Anterior cingulate cortex (tissue), 58 donors: ENCODE measurements around the gene CTDNEP1.

Source experiments
- DNase-seq, 58 donors: peaks; one replicate each; lab custom pipeline; 2025; lab: John Stamatoyannopoulos, UW

The CTDNEP1 gene

GRCh38 chr17:7235693-7236665 lies 15.6 kb downstream of the CTDNEP1 start:
- DNase-seq: no peak

GRCh38 chr17:7234083-7234951 lies 17.2 kb downstream of the CTDNEP1 start, which contains the start of gene DVL2:
DVL2 (minus strand) TSS chr17:7234517; CDS start chr17:7234262, 255 bp downstream.
- peak; percentile 58 to 97 (median 94) for DNase-seq

GRCh38 chr17:7233701-7234082 lies 17.8 kb downstream of the CTDNEP1 start:
- no peak for DNase-seq

GRCh38 chr17:7232114-7232513 lies 19.4 kb downstream of the CTDNEP1 start:
- no peak for DNase-seq

- no peak for DNase-seq
Measured at GRCh38 chr17:7229504-7229903, 22.0 kb downstream of the CTDNEP1 start.

- DNase-seq: no peak
Measured at GRCh38 chr17:7228920-7229319, 22.6 kb downstream of the CTDNEP1 start.

- DNase-seq: no peak
Measured at GRCh38 chr17:7226721-7227710, 24.5 kb downstream of the CTDNEP1 start.

GRCh38 chr17:7225711-7226331 lies 25.7 kb downstream of the CTDNEP1 start:
- no peak for DNase-seq

GRCh38 chr17:7224661-7225111 lies 26.8 kb downstream of the CTDNEP1 start:
- no peak for DNase-seq

GRCh38 chr17:7224110-7224509 lies 27.4 kb downstream of the CTDNEP1 start:
- DNase-seq: peak in 1 of 58 donors; percentile 24

- DNase-seq: no peak
Measured at GRCh38 chr17:7223375-7223774, 28.2 kb downstream of the CTDNEP1 start.

- no peak for DNase-seq
Measured at GRCh38 chr17:7222972-7223292, 28.6 kb downstream of the CTDNEP1 start.

- no peak for DNase-seq
Measured at GRCh38 chr17:7222093-7222971, 29.2 kb downstream of the CTDNEP1 start.

- DNase-seq: no peak
Measured at GRCh38 chr17:7221278-7222092, 30.0 kb downstream of the CTDNEP1 start.

- peak in 21 of 58 donors; percentile 17 to 50 (median 28) for DNase-seq
Measured at GRCh38 chr17:7220593-7221277, 30.8 kb downstream of the CTDNEP1 start.

- peak; percentile 40 to 95 (median 84) for DNase-seq
Measured at GRCh38 chr17:7219812-7220592, 31.5 kb downstream of the CTDNEP1 start, which contains the start of the genes ACADVL and DLG4. ACADVL (plus strand) TSS chr17:7219938; CDS start chr17:7219985, 47 bp downstream. DLG4 (minus strand) TSS chr17:7219836.
